ENCODE measurements around the gene TYRO3.

Gene TYRO3

DNA sequence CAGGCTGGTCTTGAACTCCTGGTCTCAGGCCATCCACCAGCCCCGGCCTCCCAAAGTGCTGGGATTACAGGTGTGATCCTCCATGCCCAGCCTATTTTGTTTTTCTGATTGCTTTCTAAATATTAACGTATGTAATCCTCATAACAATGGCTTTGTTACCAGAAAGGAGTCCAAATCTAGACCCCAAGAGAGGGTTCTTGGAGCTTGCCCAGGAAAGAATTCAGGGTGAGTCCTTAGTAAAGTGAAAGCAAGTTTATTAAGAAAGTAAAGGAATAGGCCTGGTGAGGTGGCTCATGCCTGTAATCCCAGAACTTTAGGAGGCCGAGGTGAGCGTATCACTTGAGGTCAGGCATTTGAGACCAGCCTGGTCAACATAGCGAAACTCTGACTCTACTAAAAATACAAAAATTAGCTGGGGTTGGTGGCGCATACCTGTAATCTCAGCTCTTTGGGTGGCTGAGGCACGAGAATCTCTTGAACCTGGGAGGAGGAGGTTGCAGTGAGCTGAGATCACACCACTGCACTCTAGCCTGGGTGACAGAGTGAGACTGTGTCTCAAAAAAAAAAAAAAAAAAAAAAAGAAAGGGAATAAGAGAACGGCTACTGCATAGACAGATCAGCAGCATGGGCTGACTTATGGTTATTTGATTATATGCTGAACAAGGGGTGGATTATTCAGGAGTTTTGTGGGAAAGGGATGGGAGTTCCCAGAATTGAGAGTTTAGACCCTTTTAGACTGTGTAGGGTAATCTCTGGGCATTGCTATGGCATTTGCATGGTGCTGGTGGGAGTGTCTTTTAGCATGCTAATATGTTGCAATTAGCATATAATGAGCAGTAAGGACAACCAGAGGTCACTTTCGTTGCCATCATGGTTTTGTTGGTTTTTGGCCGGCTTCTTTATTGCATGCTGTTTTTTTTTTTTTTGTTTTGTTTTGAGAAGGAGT, 36.1 kb downstream of the TYRO3 start:
- ATAC-seq (ENCODE audit: low read depth): no peak
- Histone ChIP-seq H3K27me3 (ENCODE audit: insufficient read depth, poor library complexity, severe bottlenecking) (no peaks in the 10 kb centered on the region), H3K4me1 (ENCODE audit: insufficient read depth, poor library complexity, severe bottlenecking) (peaks cover 4% of the 10 kb centered on the region), H3K4me3 (ENCODE audit: severe bottlenecking) (no peak overlapping the region), H3K27ac (ENCODE audit: poor library complexity, severe bottlenecking) (no peak overlapping the region), H3K36me3 (ENCODE audit: low read depth) (no peaks in the 10 kb centered on the region), H3K9me3 (ENCODE audit: severe bottlenecking) (no peaks in the 10 kb centered on the region)
- TF ChIP-seq, protein P1, sequence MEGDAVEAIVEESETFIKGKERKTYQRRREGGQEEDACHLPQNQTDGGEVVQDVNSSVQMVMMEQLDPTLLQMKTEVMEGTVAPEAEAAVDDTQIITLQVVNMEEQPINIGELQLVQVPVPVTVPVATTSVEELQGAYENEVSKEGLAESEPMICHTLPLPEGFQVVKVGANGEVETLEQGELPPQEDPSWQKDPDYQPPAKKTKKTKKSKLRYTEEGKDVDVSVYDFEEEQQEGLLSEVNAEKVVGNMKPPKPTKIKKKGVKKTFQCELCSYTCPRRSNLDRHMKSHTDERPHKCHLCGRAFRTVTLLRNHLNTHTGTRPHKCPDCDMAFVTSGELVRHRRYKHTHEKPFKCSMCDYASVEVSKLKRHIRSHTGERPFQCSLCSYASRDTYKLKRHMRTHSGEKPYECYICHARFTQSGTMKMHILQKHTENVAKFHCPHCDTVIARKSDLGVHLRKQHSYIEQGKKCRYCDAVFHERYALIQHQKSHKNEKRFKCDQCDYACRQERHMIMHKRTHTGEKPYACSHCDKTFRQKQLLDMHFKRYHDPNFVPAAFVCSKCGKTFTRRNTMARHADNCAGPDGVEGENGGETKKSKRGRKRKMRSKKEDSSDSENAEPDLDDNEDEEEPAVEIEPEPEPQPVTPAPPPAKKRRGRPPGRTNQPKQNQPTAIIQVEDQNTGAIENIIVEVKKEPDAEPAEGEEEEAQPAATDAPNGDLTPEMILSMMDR (IDR thresholded peaks at IDR 0.05; ENCODE audit: poor library complexity, severe bottlenecking): no peak
- DNase-seq (ENCODE audit: low spot score): no peak

DNA sequence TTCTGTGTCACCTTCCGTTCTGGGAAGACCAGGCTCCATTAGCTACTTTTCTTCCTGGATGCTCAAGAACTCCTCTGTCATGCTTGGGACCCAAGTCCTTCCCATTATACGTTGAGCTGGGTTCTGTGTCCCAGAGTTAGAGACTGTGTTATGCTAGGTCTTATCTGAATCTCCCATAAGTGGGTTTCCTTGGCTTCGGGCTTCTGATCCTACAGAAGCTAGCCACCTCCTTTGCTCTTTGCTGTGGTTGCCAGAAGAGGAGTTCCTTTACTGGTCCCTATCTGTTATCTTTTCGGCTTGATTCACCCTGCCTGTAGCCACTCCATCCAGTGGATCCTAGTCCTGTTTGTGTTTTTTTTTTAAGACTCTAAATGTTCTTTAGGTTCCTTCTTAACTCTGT, 38.0 kb downstream of the TYRO3 start:
- TF ChIP-seq, protein P1 (IDR thresholded peaks at IDR 0.05; ENCODE audit: poor library complexity, severe bottlenecking): no peak
- DNase-seq (ENCODE audit: low spot score) (no peak), ATAC-seq (ENCODE audit: low read depth) (no peak)
- H3K4me1 ChIP-seq (ENCODE audit: insufficient read depth, poor library complexity, severe bottlenecking): peaks cover 4% of the 10 kb centered on the region
- no peak overlapping the region for H3K4me3 ChIP-seq (ENCODE audit: severe bottlenecking)
- H3K9me3 ChIP-seq (ENCODE audit: severe bottlenecking): no peaks in the 10 kb centered on the region
- no peaks in the 10 kb centered on the region for H3K27me3 ChIP-seq (ENCODE audit: insufficient read depth, poor library complexity, severe bottlenecking)
- no peak overlapping the region for H3K27ac ChIP-seq (ENCODE audit: poor library complexity, severe bottlenecking)
- H3K36me3 ChIP-seq (ENCODE audit: low read depth): no peaks in the 10 kb centered on the region

DNA sequence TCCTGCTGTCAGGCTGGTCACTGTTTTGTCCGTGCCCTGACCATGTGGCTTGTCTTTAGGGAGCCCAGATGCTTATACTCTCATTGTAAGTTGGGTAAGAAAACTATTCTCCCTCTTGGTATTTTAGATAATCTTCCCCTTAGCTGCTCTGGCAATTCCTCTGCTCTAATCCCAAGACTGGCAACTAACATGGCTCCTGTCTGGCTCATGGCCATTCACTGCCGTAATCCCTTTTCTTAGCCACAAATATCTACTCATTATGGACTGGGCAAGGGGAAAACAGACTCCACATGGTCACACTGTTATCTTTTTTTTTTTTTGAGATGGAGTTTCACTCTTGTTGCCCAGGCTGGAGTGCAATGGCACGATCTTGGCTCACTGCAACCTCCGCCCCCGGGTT, 38.8 kb downstream of the TYRO3 start:
- DNase-seq (ENCODE audit: low spot score) (no peak), ATAC-seq (ENCODE audit: low read depth) (no peak)
- Histone ChIP-seq H3K4me1 (ENCODE audit: insufficient read depth, poor library complexity, severe bottlenecking) (peaks cover 2% of the 10 kb centered on the region), H3K9me3 (ENCODE audit: severe bottlenecking) (no peaks in the 10 kb centered on the region), H3K27ac (ENCODE audit: poor library complexity, severe bottlenecking) (no peak overlapping the region), H3K4me3 (ENCODE audit: severe bottlenecking) (no peak overlapping the region), H3K36me3 (ENCODE audit: low read depth) (no peaks in the 10 kb centered on the region), H3K27me3 (ENCODE audit: insufficient read depth, poor library complexity, severe bottlenecking) (no peaks in the 10 kb centered on the region)
- TF ChIP-seq, protein P1 (IDR thresholded peaks at IDR 0.05; ENCODE audit: poor library complexity, severe bottlenecking): no peak

DNA sequence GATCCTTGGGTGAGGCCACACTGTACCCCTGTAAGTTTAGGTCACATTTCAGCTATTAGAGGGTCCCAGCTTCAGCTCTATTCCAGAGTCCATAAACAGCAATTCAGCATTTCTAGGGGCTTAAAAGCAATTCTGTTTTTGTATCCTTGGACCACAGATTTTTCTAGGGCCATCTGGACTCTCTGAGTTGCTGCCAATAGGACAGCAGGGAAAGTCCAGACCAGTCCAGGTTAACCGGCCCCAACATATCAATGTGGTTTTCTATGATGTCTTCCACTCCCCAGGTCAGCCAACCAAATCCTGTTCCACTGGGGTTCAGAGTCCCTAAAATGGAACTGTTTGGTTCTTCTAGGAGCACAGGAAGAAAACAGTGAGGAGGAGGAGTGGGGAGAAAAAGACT, 40.0 kb downstream of the TYRO3 start:
- no peak for ATAC-seq (ENCODE audit: low read depth)
- Histone ChIP-seq H3K36me3 (ENCODE audit: low read depth) (no peaks in the 10 kb centered on the region), H3K27ac (ENCODE audit: poor library complexity, severe bottlenecking) (no peak overlapping the region), H3K4me3 (ENCODE audit: severe bottlenecking) (no peak overlapping the region), H3K27me3 (ENCODE audit: insufficient read depth, poor library complexity, severe bottlenecking) (no peaks in the 10 kb centered on the region), H3K9me3 (ENCODE audit: severe bottlenecking) (no peaks in the 10 kb centered on the region), H3K4me1 (ENCODE audit: insufficient read depth, poor library complexity, severe bottlenecking) (no peaks in the 10 kb centered on the region)
- DNase-seq (ENCODE audit: low spot score): no peak
- TF ChIP-seq, protein P1 (IDR thresholded peaks at IDR 0.05; ENCODE audit: poor library complexity, severe bottlenecking): no peak

DNA sequence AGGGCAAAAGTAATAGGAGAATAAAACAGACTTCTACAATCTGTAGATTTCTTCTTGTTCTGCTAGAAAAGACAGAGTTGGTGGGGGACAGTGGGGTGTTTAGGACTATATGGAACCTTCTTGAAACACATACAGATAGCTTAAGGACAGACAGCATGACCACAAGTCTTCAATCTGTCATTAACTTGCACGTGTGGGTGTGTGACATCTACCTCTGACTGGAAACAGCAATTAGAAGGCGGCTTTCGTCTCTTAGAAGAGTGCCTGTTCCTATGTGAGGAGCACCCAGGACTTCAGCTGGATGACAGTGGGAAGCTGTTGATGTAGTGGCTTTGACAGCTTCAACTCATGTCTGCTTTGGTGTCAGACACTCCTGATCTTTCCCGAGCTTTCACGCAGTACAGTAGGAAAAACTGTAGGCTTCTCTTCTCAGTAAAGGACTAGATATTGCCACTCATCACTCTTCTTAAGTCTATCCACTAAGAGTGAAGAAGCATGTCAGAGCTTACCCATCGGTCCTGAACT, 44.5 kb downstream of the TYRO3 start:
- Histone ChIP-seq H3K27me3 (ENCODE audit: insufficient read depth, poor library complexity, severe bottlenecking) (no peaks in the 10 kb centered on the region), H3K27ac (ENCODE audit: poor library complexity, severe bottlenecking) (no peak overlapping the region), H3K4me3 (ENCODE audit: severe bottlenecking) (no peak overlapping the region), H3K9me3 (ENCODE audit: severe bottlenecking) (no peaks in the 10 kb centered on the region), H3K36me3 (ENCODE audit: low read depth) (no peaks in the 10 kb centered on the region), H3K4me1 (ENCODE audit: insufficient read depth, poor library complexity, severe bottlenecking) (peaks cover 5% of the 10 kb centered on the region)
- TF ChIP-seq, protein P1 (IDR thresholded peaks at IDR 0.05; ENCODE audit: poor library complexity, severe bottlenecking): no peak
- DNase-seq (ENCODE audit: low spot score): no peak
- ATAC-seq (ENCODE audit: low read depth): no peak

All from RWPE2 (cell line).